ENCODE results near the gene VPS18.
"Not testable (repeated sequence)": the region's sequence is repeated elsewhere in the genome, so short reads cannot be mapped to it uniquely, and the experiment has no call there.

The VPS18 gene

GRCh38 chr15:40855706-40856234 lies 38.5 kb upstream of the VPS18 start:
- Mint-ChIP-seq H3K4me3 (no peak overlapping the region), H3K4me1 (peaks cover 42% of the 10 kb centered on the region), H3K9me3 (no peaks in the 10 kb centered on the region), H3K36me3 (ENCODE audit: low read depth) (no peaks in the 10 kb centered on the region), H3K27ac (no peak overlapping the region), H3K27me3 (ENCODE audit: low read depth, poor library complexity) (peaks cover 6% of the 10 kb centered on the region)
- TF ChIP-seq, protein P1, sequence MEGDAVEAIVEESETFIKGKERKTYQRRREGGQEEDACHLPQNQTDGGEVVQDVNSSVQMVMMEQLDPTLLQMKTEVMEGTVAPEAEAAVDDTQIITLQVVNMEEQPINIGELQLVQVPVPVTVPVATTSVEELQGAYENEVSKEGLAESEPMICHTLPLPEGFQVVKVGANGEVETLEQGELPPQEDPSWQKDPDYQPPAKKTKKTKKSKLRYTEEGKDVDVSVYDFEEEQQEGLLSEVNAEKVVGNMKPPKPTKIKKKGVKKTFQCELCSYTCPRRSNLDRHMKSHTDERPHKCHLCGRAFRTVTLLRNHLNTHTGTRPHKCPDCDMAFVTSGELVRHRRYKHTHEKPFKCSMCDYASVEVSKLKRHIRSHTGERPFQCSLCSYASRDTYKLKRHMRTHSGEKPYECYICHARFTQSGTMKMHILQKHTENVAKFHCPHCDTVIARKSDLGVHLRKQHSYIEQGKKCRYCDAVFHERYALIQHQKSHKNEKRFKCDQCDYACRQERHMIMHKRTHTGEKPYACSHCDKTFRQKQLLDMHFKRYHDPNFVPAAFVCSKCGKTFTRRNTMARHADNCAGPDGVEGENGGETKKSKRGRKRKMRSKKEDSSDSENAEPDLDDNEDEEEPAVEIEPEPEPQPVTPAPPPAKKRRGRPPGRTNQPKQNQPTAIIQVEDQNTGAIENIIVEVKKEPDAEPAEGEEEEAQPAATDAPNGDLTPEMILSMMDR (IDR thresholded peaks at IDR 0.05) = no peak
- DNase-seq = no peak

GRCh38 chr15:40856746-40857145 lies 37.5 kb upstream of the VPS18 start:
- no peaks in the 10 kb centered on the region for H3K36me3 Mint-ChIP-seq (ENCODE audit: low read depth)
- H3K27ac Mint-ChIP-seq = no peak overlapping the region
- no peaks in the 10 kb centered on the region for H3K9me3 Mint-ChIP-seq
- H3K4me3 Mint-ChIP-seq = no peak overlapping the region
- H3K4me1 Mint-ChIP-seq = peaks cover 34% of the 10 kb centered on the region
- no peak for DNase-seq
- peaks cover 6% of the 10 kb centered on the region for H3K27me3 Mint-ChIP-seq (ENCODE audit: low read depth, poor library complexity)
- TF ChIP-seq, protein P1 (IDR thresholded peaks at IDR 0.05) = no peak

DNA sequence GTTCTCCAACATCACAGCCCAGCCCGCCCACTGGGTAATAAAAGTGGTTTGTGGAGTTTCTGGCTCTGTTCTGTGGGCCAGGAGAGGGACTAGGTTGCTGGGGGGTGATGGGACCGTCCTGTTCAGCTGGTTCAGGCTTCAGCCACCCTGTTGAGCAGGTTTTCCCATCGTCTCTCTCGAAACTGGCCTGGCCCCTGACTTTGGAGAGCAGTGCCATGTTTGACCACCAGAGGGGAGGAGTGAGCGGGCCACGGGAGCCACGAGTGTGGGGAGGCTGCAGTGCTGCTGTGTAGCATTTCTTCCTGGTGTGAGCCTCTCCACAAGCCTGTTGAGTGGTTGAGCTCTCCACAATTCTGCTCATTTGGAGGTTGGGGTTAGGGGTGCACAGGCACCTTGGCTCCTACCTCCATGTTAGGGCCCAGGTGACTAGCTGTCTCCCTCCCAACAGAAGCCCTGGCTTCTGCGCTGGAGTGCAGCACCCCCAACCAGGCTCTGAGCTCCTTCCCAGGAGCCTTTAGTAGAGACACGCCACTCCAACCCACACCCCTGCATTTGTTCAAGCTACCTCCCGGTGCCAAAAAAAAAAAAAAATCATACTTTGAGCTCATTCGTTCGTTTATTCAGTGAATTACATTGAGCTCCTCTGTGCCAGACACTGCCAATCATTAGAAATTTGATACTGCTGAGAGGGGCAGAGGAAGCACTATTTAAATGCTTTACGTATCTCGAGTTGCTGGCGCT lies 36.5 kb upstream of the VPS18 start:
- Mint-ChIP-seq H3K4me3 (no peak overlapping the region), H3K9me3 (no peaks in the 10 kb centered on the region), H3K27ac (peak overlapping the region; percentile 50), H3K4me1 (peaks cover 36% of the 10 kb centered on the region), H3K27me3 (ENCODE audit: low read depth, poor library complexity) (peaks cover 8% of the 10 kb centered on the region), H3K36me3 (ENCODE audit: low read depth) (no peaks in the 10 kb centered on the region)
- peak; percentile 87 for DNase-seq
- TF ChIP-seq, protein P1 (IDR thresholded peaks at IDR 0.05) = peak; percentile 94

DNA sequence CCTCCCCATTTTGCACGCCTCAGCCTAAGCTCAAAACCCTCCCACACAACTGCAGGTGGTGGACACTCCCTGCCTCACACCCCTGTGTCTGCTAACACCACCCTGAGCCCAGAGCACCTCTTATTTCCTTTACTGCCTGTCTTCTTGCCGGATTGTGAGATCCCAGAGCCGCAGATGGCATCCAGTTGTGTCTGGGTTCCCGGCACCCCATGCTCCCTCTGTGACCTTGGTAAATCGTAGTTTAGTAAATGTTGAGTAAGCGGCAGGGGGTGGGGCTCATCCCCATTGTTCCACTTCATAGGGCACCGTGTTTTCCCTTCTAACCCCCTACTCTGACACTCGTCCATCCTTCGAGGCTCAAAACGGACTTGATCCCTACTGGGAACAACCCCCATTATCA lies 35.5 kb upstream of the VPS18 start:
- no peak for DNase-seq
- peaks cover 10% of the 10 kb centered on the region for H3K27me3 Mint-ChIP-seq (ENCODE audit: low read depth, poor library complexity)
- H3K4me1 Mint-ChIP-seq = peaks cover 39% of the 10 kb centered on the region
- no peak overlapping the region for H3K4me3 Mint-ChIP-seq
- H3K36me3 Mint-ChIP-seq (ENCODE audit: low read depth) = no peaks in the 10 kb centered on the region
- no peaks in the 10 kb centered on the region for H3K9me3 Mint-ChIP-seq
- H3K27ac Mint-ChIP-seq = no peak overlapping the region
- TF ChIP-seq, protein P1 (IDR thresholded peaks at IDR 0.05) = no peak

- TF ChIP-seq, protein P1 (IDR thresholded peaks at IDR 0.05) = peak; percentile 82
- Mint-ChIP-seq H3K27ac (no peak overlapping the region), H3K27me3 (ENCODE audit: low read depth, poor library complexity) (peaks cover 13% of the 10 kb centered on the region), H3K4me3 (no peak overlapping the region), H3K4me1 (peaks cover 37% of the 10 kb centered on the region), H3K36me3 (ENCODE audit: low read depth) (no peaks in the 10 kb centered on the region), H3K9me3 (no peaks in the 10 kb centered on the region)
- peak; percentile 87 for DNase-seq
These were observed 34.9 kb upstream of the VPS18 start for GRCh38 chr15:40859206-40859851.

DNA sequence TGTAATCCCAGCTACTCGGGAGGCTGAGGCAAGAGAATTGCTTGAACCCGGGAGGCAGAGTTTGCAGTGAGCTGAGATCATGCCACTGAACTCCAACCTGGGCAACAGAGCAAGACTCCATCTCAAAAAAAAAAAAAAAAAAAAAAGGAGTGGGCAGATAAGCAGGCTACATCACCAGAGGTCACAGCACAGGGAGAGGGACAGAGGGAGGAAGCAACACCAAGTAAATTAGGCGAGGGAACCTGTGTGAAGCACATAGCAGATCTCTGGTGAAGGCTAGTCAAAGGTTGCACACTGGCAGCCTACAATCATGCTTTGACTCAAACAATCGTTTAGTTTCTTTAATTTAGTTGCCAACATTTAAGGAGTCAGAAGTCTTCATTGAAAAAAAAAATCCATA lies 33.1 kb upstream of the VPS18 start:
- Mint-ChIP-seq H3K27me3 (ENCODE audit: low read depth, poor library complexity) (peaks cover 12% of the 10 kb centered on the region), H3K4me1 (peaks cover 32% of the 10 kb centered on the region)
- not testable (repeated sequence) for H3K36me3 Mint-ChIP-seq (ENCODE audit: low read depth); H3K4me3 Mint-ChIP-seq; H3K27ac Mint-ChIP-seq; DNase-seq; H3K9me3 Mint-ChIP-seq
